Measurements from ENCODE around the gene NDUFA11. TPM values are rescaled to one million over a fixed set of nuclear protein-coding genes. Genes with fewer than 3 reads are reported as not detected.

Gene NDUFA11
- total and polyA plus RNA-seq, 2 of the 4 experiments (the other 2 are of a cell fraction) = 375 to 1,276 TPM

- TF ChIP-seq RFX5 (IDR thresholded peaks at IDR 0.05; ENCODE audit: low read depth, low read length) = no peak
These were observed 21.9 kb downstream of the NDUFA11 start (continued) for GRCh38 chr19:5881543-5882299.

DNA sequence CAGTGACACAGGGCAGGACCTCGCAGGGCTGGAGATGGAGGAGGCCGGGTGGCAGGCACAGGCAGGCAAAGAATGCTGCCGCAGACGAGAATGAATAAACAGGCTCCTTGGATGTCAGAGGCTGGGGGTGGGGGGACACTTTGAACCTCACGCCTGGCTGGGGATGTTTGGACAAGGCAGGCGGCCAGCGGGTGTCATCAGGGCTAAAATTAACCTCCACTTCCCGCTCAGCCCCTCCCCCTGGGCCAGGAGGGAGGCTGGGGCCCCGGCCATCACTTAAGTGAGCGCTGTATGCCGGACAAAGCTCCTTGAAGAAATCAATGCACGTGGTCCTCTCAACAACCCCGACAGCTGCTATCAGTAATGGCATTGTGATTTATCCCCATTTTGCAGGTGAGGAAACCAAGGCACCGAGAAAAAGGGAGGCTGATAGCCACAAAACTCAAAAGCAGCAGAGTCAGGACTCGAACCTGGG lies 22.9 kb downstream of the NDUFA11 start:
- peaks cover 16% of the 10 kb centered on the region for H3K4me1 ChIP-seq (ENCODE audit: control insufficient read depth, insufficient read depth, low read length)
- no peak overlapping the region for H2BK5ac ChIP-seq (ENCODE audit: low read depth, low read length, poor library complexity, severe bottlenecking)
- H3K4ac ChIP-seq (ENCODE audit: low read depth, low read length) = peak overlapping the region; percentile 95
- H3K23ac ChIP-seq (ENCODE audit: low read depth, low read length) = peak overlapping the region; percentile 62; the same call in 1 of the 2 replicates
- ATAC-seq (ENCODE audit: low read depth) (peak; percentile 92), DNase-seq (peak; percentile 74)
- peaks cover 2% of the 10 kb centered on the region for H3K27me3 ChIP-seq (ENCODE audit: control insufficient read depth, insufficient read depth, low read length)
- peak overlapping the region; percentile 97 for H2BK20ac ChIP-seq (ENCODE audit: low read depth, low read length)
- no peaks in the 10 kb centered on the region for H3K79me1 ChIP-seq (ENCODE audit: low read depth in 1 of 2, low read length in 2 of 2)
- H3K27ac ChIP-seq (ENCODE audit: insufficient read depth, low read length) = peak overlapping the region; percentile 42; the same call in 1 of the 2 replicates
- H2AK9ac ChIP-seq (replicated peaks; ENCODE audit: low read depth, low read length, poor library complexity) = peak overlapping the region; percentile 89
- no peaks in the 10 kb centered on the region for H4K20me1 ChIP-seq (ENCODE audit: insufficient read depth, low read length)
- H3K4me2 ChIP-seq (ENCODE audit: low read depth, low read length) = peak overlapping the region; percentile 41; the same call in 1 of the 2 replicates
- H3K9me1 ChIP-seq (ENCODE audit: insufficient read depth, low read length) = peaks cover 5% of the 10 kb centered on the region; the same call in 1 of the 2 replicates
- peak overlapping the region in 1 of 2 experiments; percentile 84; a peak in 2 of 4 replicates for H4K8ac ChIP-seq (ENCODE audit: low read depth in 2 of 2, low read length in 2 of 2)
- WGBS, 2 experiments (ENCODE audit: extremely low coverage in 2 of 2, insufficient read length in 1 of 2) = no CpG with 5 or more reads among the region's 15 CpGs
- peak overlapping the region; percentile 91 for H4K91ac ChIP-seq (ENCODE audit: insufficient read depth, low read depth, low read length)
- ChIA-PET POLR2A (ENCODE audit: unreplicated experiment) (no interaction called here), CTCF (interaction anchor here (0.7 kb wide), 1 partner anchor 20 kb away, joined by 3 read pairs; no protein-coding TSS in a partner anchor)
- intact Hi-C loops (cut with micrococcal nuclease) (no loop called here), dilution Hi-C loops (cut with HindIII; ENCODE audit: low sequenced_read_pairs, unreplicated experiment) (no loop called here), in situ Hi-C loops (cut with MboI; ENCODE audit: low sequenced_read_pairs) (no loop called here)
- H2BK15ac ChIP-seq (ENCODE audit: low read depth, low read length) = peak overlapping the region; percentile 90; the same call in 1 of the 3 replicates
- H3K36me3 ChIP-seq (ENCODE audit: control insufficient read depth, insufficient read depth, low read length) = no peaks in the 10 kb centered on the region
- H4K5ac ChIP-seq (ENCODE audit: low read depth, low read length) = peak overlapping the region; percentile 74
- no peaks in the 10 kb centered on the region for H3K9me3 ChIP-seq (ENCODE audit: control insufficient read depth, insufficient read depth, low read length)
- no TSS peak for BruUV-seq (replicated peaks)
- no peak overlapping the region for H3K9ac ChIP-seq (ENCODE audit: low read depth, low read length)
- TF ChIP-seq BHLHE40 (IDR thresholded peaks at IDR 0.05; ENCODE audit: low read depth, low read length) (peak; percentile 89), MXI1 (IDR thresholded peaks at IDR 0.05; ENCODE audit: borderline replicate concordance, low read depth, low read length) (no peak), RAD21 (IDR thresholded peaks at IDR 0.05; ENCODE audit: low read length) (no peak), MAFK (IDR thresholded peaks at IDR 0.05; ENCODE audit: low read depth, low read length) (no peak), MAZ (IDR thresholded peaks at IDR 0.05; ENCODE audit: borderline replicate concordance, low read depth, low read length) (peak; percentile 85), RCOR1 (IDR thresholded peaks at IDR 0.05; ENCODE audit: insufficient replicate concordance, low read length) (peak; percentile 9), FOS (IDR thresholded peaks at IDR 0.05; ENCODE audit: low read depth, low read length) (0 out of 2 replicates have a peak, but pooled peaks have one; percentile 18)
- peak overlapping the region; percentile 77; the same call in 1 of the 2 replicates for H2AK5ac ChIP-seq (ENCODE audit: low read depth, low read length)
- peak overlapping the region; percentile 97 for H2BK120ac ChIP-seq (ENCODE audit: low read depth, low read length)
- peak overlapping the region; percentile 76 for H2AFZ ChIP-seq (replicated peaks; ENCODE audit: low read length, poor library complexity)
- peak overlapping the region; percentile 7; the same call in 1 of the 2 replicates for H3K56ac ChIP-seq (ENCODE audit: extremely low read depth, insufficient read depth, low read length)
- H3K14ac ChIP-seq (replicated peaks; ENCODE audit: low read depth, low read length) = peak overlapping the region; percentile 92
- H3K18ac ChIP-seq (ENCODE audit: low read depth, low read length) = peak overlapping the region; percentile 78
- H3K4me3 ChIP-seq (ENCODE audit: insufficient read depth, low read depth, low read length) = no peak overlapping the region
